M059J (cell line): ENCODE measurements around the gene PCSK9. TPM values are rescaled to one million over a fixed set of nuclear protein-coding genes. Genes with fewer than 3 reads are reported as not detected.
A peak's percentile ranks its signal among the peaks of the same experiment; 100 is the strongest.
"Not testable (repeated sequence)": the region's sequence is repeated elsewhere in the genome, so short reads cannot be mapped to it uniquely, and the experiment has no call there.

ENCODE experiments used
- DNase-seq: peaks from one replicate; pipeline ENCODE4 v3.0.0-alpha.2; 2012; ENCODE audit warnings: low read depth
- total RNA-seq: library from RNA; depleted of rRNA; stranded (reverse); fragments of >200 nt; shearing (Covaris generic); gene quantifications from 2 replicates; pipeline ENCODE4 v1.2.3, GENCODE V29; 2014; rRNA removed

Gene PCSK9
- total RNA-seq, 1 experiment from 2014 or later: 3.0 TPM

DNA sequence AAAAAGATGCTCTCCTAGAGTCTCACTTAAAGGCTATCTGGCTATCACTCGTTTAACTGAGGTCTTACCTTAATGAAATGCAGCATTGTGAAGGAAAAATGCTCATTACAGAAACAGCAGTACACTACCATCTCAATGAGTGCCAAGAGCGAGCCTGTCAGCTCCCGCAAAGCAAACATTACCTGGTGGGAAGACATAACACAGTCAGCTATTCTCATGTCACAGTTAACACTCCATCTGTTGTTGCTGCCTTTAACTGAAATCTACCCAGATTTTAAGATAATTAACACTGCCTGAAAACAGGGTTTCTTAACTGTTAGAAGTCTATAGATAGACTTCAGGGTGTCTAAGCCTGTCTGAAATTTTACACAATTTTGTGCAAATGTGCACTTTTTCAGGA is 39.1 kb downstream of the PCSK9 start:
- no peak for DNase-seq

DNA sequence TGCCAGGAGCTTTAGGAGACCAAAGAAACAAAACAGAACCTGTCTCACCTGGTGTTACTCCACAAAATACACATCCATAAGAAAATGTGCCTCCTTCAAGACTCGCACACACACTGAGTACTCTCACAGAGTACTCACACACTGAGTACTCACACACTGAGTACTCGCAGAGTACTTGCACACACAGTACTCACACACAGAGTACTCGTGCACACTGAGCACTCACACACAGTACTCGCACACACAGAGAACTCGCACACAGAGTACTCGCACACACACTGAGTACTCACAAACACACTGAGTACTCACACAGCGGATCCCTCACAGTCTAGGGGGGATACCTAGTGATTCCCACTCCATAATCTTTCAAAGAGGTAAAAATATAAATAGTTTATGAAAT is 40.3 kb downstream of the PCSK9 start:
- DNase-seq: no peak

DNA sequence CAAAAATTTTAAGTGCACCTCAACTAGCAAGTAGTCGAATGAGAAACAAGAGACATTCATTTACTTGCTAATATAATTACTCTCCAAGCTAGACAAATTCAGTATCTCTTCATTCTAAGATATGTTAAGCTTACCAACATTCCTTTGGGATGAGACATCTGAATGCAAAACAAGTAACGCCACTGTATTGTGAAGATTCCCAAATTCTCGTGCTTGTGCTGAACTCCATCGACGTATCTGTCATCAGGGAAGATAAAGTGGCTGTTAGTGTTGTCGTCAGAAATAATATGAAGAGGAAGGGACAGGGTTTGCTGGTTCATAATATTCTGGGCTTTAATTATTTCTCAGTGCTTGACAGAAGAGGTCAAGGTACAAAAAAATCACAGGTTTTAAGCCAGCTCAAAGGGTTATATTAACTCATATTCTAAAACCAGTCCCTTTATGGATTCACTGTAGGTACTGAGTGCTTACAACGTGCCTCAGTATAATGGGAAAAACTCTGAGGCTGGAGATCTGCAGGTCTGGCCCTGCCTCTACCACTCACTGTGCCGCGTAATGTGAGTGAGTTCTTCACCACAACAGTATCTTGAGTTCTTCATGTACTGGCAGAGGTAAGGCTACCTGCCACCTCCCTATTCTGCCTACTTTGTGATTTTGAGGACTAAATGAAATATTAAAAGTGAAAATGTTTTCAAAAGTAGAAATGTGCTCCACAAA is 42.0 kb downstream of the PCSK9 start:
- DNase-seq: peak; percentile 81

DNA sequence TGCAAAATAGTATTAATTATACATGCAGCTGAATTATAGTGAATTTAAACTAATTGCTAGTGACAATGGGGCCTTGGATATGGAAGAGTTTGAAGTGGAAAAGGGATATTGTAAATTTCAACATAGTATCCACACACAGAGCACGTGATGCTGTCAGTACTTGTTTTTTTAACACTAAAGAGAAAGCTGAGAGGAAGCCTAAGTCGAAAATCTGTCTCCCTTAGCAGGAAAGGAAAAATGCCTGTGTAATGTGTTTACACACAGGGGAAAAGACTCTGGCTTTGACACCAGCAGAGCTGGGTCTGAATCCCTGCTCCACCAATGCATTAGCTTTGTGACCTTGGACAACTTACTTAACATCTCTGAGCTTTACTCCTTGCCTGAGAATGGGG is 42.6 kb downstream of the PCSK9 start:
- no peak for DNase-seq

GRCh38 chr1:55084257-55084656 is 44.9 kb downstream of the PCSK9 start:
- no peak for DNase-seq

GRCh38 chr1:55087439-55087838 is 48.1 kb downstream of the PCSK9 start:
- DNase-seq: no peak

DNA sequence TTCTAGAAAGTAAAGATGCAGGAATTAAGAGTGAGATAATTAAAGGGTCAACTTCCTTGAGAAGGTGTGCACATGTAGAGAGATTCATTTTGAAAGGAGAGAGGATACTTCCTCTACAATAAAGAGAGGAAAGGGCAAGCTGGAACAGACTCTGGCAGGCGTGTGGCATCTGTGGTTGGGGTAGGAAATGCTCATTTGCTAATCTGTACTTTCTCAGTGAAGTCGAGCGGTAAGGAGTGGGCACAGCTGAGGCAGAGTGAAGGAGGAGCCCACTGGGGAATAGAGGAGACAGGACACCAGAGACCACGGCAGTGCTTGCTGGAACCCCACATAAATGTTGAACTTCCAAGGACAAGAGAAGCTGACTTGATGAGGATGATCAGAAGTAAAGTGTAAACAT is 49.1 kb downstream of the PCSK9 start:
- DNase-seq: no peak

DNA sequence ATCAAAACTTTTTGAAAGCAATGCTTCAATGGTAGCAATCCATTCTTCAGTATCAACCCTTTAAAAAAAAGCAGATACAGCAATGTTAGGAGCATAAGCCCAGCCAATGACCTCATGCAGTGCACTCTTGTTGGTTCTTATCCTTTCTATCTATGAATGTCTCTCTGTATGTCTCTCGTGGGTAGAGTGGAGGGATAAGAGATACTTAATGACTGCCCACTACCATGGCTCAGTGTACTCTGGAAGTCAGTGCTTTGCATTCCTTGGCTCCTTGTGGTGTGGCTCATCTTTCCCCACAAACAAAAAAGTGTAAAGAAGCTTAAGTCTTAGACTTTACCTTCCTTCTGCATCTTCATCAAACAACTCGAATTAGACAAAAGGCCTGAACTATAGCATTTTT is 50.3 kb downstream of the PCSK9 start:
- DNase-seq: no peak

- DNase-seq: no peak
Measured at GRCh38 chr1:55092475-55092874, 53.1 kb downstream of the PCSK9 start.

DNA sequence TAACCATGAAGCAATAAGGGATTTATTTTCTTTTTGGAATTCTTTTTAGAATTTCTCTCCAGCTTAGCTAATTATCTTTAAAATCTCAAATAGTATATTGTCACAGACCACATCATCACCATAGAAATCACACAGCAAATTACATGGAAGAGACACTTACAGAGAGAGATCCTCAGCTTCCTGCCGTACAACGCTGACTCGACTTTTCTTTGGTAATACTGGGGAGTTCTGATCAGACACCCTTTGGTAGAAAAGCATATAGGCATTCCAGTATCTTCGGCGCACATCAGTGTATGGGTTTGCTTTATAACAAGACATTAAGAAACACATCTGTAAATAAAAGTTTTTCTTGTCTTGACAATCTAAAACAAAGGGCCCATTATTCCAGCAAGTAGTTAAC is 55.7 kb downstream of the PCSK9 start:
- no peak for DNase-seq

GRCh38 chr1:55103891-55104290 is 64.5 kb downstream of the PCSK9 start:
- no peak for DNase-seq

DNA sequence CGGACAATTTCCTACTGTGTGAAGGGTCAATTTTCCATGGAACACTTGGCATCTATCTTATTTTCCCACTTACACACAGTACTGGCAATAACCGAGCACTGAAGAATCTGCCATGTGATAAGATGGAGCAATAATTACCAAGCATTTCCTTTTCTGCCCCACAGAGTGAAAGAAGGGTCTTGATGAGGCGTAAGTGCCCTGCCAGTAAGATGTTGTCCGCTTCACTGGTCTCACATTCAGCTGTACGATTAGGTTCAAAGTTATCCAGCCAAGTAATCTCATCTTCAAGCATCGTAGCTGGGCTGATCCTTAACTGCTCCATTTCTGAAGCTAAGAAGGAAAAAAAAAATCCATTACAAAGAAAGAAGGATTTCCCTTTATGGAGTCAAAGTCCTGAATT is 67.8 kb downstream of the PCSK9 start:
- no peak for DNase-seq

DNA sequence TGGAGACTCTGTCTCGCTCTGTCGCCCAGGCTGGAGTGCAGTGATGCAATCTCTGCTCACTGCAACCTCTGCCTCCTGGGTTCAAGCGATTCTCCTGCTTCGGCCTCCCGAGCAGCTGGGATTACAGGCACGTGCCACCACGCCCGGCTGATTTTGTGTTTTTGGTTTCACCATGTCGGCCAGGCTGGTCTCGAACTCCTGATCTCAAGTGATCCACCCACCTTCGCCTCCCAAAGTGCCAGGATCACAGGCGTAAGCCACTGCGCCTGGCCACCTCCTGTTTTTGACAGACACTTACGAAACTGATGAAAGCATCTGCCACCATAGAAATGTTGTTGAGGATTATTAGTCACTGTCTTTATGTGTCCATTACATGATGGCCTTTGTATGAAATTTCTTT is 69.7 kb downstream of the PCSK9 start:
- not testable (repeated sequence) for DNase-seq

Other genes starting within 250 kb of the PCSK9 start
- gene TTC22, start 238.2 kb upstream of the PCSK9 start, total RNA-seq: 0.15 TPM in 1 of 2 replicates, not detected in the other
- 184 and 227 TPM in 2 replicates for gene DHCR24, start 152.4 kb upstream of the PCSK9 start, total RNA-seq
- not detected in 2 replicates for gene TMEM61, start 58.9 kb upstream of the PCSK9 start, total RNA-seq
- not detected in 2 replicates for gene BSND, start 40.6 kb upstream of the PCSK9 start, total RNA-seq
- gene USP24, start 175.8 kb downstream of the PCSK9 start, total RNA-seq: 17.1 and 22.8 TPM in 2 replicates